ENCODE data around the gene RGL2. TPM values are rescaled to one million over a fixed set of nuclear protein-coding genes. Genes with fewer than 3 reads are reported as not detected.

The RGL2 gene
- total RNA-seq, 1 donor from 2014 or later: 51.9 TPM

Other genes starting within 250 kb of the RGL2 start
- 15.6 TPM for gene HLA-DPA1, start 225.3 kb downstream of the RGL2 start, total RNA-seq
- 9.9 TPM for gene HLA-DPB1, start 223.0 kb downstream of the RGL2 start, total RNA-seq
- 5.7 TPM for gene COL11A2, start 106.5 kb downstream of the RGL2 start, total RNA-seq
- gene RXRB, start 98.3 kb downstream of the RGL2 start, total RNA-seq: 28.5 TPM
- gene SLC39A7, start 98.1 kb downstream of the RGL2 start, total RNA-seq: 70.4 TPM
- gene HSD17B8, start 94.3 kb downstream of the RGL2 start, total RNA-seq: 24.7 TPM
- 22.5 TPM for gene RING1, start 90.4 kb downstream of the RGL2 start, total RNA-seq
- 35.7 TPM for gene VPS52, start 27.1 kb downstream of the RGL2 start, total RNA-seq
- gene RPS18, start 26.9 kb downstream of the RGL2 start, total RNA-seq: 2,268 TPM
- 4.6 TPM for gene B3GALT4, start 21.8 kb downstream of the RGL2 start, total RNA-seq
- gene WDR46, start 9.7 kb downstream of the RGL2 start, total RNA-seq: 52.9 TPM
- 14.9 TPM for gene PFDN6, start 9.3 kb downstream of the RGL2 start, total RNA-seq
- 48.3 TPM for gene TAPBP, start 15.1 kb upstream of the RGL2 start, total RNA-seq
- gene ZBTB22, start 18.8 kb upstream of the RGL2 start, total RNA-seq: 15.0 TPM
- gene DAXX, start 24.0 kb upstream of the RGL2 start, total RNA-seq: 20.6 TPM
- gene KIFC1, start 92.9 kb upstream of the RGL2 start, total RNA-seq: 12.2 TPM
- 19.5 TPM for gene PHF1, start 112.1 kb upstream of the RGL2 start, total RNA-seq
- gene CUTA, start 119.2 kb upstream of the RGL2 start, total RNA-seq: 58.4 TPM
- gene SYNGAP1, start 121.1 kb upstream of the RGL2 start, total RNA-seq: 6.2 TPM
- 5.4 TPM for gene ZBTB9, start 155.6 kb upstream of the RGL2 start, total RNA-seq

Measured in tongue (tissue), 1 donor.